ENCODE results near the gene WDR86.

Gene WDR86

GRCh38 chr7:151409667-151410404 lies at the start of gene WDR86:
Gene WDR86 (minus strand): TSS chr7:151410038. CDS start chr7:151409589, 449 bp downstream.
- ATAC-seq, result peak; percentile 39
- TF ChIP-seq ZNF70 (CRISPR knock-in tag; IDR thresholded peaks at IDR 0.05), result peak; percentile 6; the same call in 1 of the 2 replicates
- no peak for TF ChIP-seq ISL1 (CRISPR knock-in tag; IDR thresholded peaks at IDR 0.05)
- TF ChIP-seq GLIS3 (CRISPR knock-in tag; IDR thresholded peaks at IDR 0.05), result peak; percentile 88
- no peak for TF ChIP-seq ARNTL (CRISPR knock-in tag; IDR thresholded peaks at IDR 0.05; ENCODE audit: borderline replicate concordance, low read depth)
- no peak for TF ChIP-seq OSR1 (CRISPR knock-in tag; IDR thresholded peaks at IDR 0.05)
- TF ChIP-seq CSDC2 (CRISPR knock-in tag; IDR thresholded peaks at IDR 0.05), result peak; percentile 63; the same call in 1 of the 2 replicates
- peak; percentile 20; the same call in 1 of the 2 replicates for TF ChIP-seq ZFP3 (CRISPR knock-in tag; IDR thresholded peaks at IDR 0.05)
- no peak for TF ChIP-seq CREB5 (CRISPR knock-in tag; IDR thresholded peaks at IDR 0.05; ENCODE audit: low read depth)
- no peak; the same call in 1 of the 2 replicates for TF ChIP-seq CSRNP3 (CRISPR knock-in tag; IDR thresholded peaks at IDR 0.05)
- TF ChIP-seq TOX (CRISPR knock-in tag; IDR thresholded peaks at IDR 0.05; ENCODE audit: borderline replicate concordance), result no peak

GRCh38 chr7:151457534-151457933 lies 47.7 kb upstream of the WDR86 start:
- TF ChIP-seq PPARA (CRISPR knock-in tag; IDR thresholded peaks at IDR 0.05; ENCODE audit: borderline replicate concordance), result no peak
- no peak for TF ChIP-seq POU6F1 (CRISPR knock-in tag; IDR thresholded peaks at IDR 0.05; ENCODE audit: borderline replicate concordance, low read depth)
- no peak for ATAC-seq

- no peak for ATAC-seq
- no peak for TF ChIP-seq CSRNP3 (CRISPR knock-in tag; IDR thresholded peaks at IDR 0.05)
- no peak for TF ChIP-seq OSR1 (CRISPR knock-in tag; IDR thresholded peaks at IDR 0.05)
- no peak for TF ChIP-seq ZNF8 (CRISPR knock-in tag; IDR thresholded peaks at IDR 0.05)
- no peak for TF ChIP-seq BACH2 (CRISPR knock-in tag; IDR thresholded peaks at IDR 0.05; ENCODE audit: borderline replicate concordance)
- no peak for TF ChIP-seq TCF4 (CRISPR knock-in tag; IDR thresholded peaks at IDR 0.05; ENCODE audit: borderline replicate concordance)
- no peak for TF ChIP-seq SNAI2 (CRISPR knock-in tag; IDR thresholded peaks at IDR 0.05)
- no peak for TF ChIP-seq CSDC2 (CRISPR knock-in tag; IDR thresholded peaks at IDR 0.05)
- TF ChIP-seq ESRRG (CRISPR knock-in tag; IDR thresholded peaks at IDR 0.05), result no peak
- TF ChIP-seq ZNF70 (CRISPR knock-in tag; IDR thresholded peaks at IDR 0.05), result no peak
- TF ChIP-seq ISL1 (CRISPR knock-in tag; IDR thresholded peaks at IDR 0.05), result no peak
- no peak for TF ChIP-seq TSHZ2 (CRISPR knock-in tag; IDR thresholded peaks at IDR 0.05)
- no peak for TF ChIP-seq TOX (CRISPR knock-in tag; IDR thresholded peaks at IDR 0.05; ENCODE audit: borderline replicate concordance)
- no peak for TF ChIP-seq ZFP3 (CRISPR knock-in tag; IDR thresholded peaks at IDR 0.05)
- TF ChIP-seq ZNF565 (CRISPR knock-in tag; conservative IDR thresholded peaks at IDR 0.05; ENCODE audit: low read depth), result no peak
- TF ChIP-seq PATZ1 (CRISPR knock-in tag; IDR thresholded peaks at IDR 0.05; ENCODE audit: borderline replicate concordance), result no peak
- no peak for TF ChIP-seq ZC3H10 (CRISPR knock-in tag; IDR thresholded peaks at IDR 0.05)
- no peak for TF ChIP-seq ARNTL (CRISPR knock-in tag; IDR thresholded peaks at IDR 0.05; ENCODE audit: borderline replicate concordance, low read depth)
Measured at GRCh38 chr7:151456782-151457181, 46.9 kb upstream of the WDR86 start.

All from SK-N-SH treated with all-trans-retinoic acid at 6 μM for 48 hours (cell line).